Stimulated activated CD8-positive, alpha-beta memory T cell treated with anti-CD3 and anti-CD28 coated beads, Interleukin-15, amount 100 ng/mL, for 24 hours (primary cell): Measurements from ENCODE around the gene GAP43.

Source experiments
- DNase-seq: peaks from one replicate; pipeline ENCODE4 v3.0.0-alpha.2; 2020; ENCODE audit warnings: low read depth

The GAP43 gene

DNA sequence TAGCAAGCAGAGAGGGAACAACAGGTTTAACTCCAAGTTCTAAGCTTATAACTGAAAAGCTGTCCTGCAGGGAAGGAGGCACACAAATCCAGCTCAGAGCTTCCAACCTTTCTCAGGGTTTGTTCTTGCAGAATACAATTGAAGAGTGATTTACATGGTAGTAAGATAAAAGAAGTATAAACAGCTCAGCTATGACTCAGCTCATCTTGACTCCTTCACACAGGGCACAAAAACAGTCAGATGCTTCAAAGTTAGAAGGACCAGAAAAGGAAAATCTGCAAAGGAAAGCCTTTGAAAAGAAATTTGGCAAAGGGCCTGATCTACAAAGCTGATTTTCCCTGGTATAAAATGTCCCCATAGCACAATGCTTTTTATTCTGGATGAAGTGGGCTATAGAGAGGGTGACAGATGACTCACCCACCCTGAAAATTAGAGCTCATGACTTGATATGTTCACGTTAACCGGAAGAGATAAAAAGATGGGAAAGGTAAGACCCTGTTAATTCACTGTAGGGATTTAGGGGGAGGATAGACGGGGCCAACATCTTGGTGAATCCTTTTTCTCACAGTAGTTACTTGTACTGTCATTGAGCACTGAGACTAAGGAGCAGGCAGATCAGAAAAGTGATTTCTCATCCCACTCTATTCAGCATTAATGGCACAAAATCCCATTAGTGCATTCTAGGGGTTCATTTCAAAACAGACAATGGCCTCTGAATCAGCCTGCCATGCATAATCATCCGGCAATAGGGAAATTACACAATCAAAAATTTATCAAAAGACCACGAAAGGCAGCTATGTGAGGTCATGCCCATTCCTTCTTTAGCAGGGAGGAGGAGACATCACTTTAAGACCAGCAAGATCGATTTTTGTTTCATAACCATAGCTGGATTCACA is 143.5 kb downstream of the GAP43 start:
- no peak for DNase-seq

DNA sequence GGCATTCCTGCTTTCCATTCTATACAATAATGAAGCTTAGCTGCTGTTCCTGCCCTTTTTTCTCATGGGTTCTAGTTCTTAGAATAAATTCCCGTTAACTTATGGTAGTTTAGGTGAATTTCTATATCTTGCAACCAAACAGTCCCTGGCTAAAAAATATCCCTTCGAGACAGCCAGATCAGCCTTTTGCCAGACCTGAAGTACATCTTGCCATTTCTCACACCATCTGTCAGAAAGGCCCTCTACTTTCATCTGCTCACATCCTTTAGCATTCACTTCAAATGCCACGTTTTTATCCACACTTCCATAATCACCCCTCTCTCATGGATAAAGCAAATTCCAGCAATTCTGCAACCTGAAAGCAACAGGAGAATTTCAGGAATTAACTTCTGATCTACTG is 145.4 kb downstream of the GAP43 start:
- DNase-seq = no peak
